GM12891 (cell line): ENCODE measurements around the gene RNF166.

Experiments
- POLR2AphosphoS5 ChIP-seq: IDR thresholded peaks from 2 replicates; pipeline ENCODE4 v1.6.1; 2011; ENCODE audit warnings: low read depth, low read length, control low read depth
- POU2F2 ChIP-seq: IDR thresholded peaks from 2 replicates; pipeline ENCODE4 v1.6.1; 2011; ENCODE audit warnings: low read depth, mild to moderate bottlenecking, control low read depth, low read length, moderate library complexity

DNA sequence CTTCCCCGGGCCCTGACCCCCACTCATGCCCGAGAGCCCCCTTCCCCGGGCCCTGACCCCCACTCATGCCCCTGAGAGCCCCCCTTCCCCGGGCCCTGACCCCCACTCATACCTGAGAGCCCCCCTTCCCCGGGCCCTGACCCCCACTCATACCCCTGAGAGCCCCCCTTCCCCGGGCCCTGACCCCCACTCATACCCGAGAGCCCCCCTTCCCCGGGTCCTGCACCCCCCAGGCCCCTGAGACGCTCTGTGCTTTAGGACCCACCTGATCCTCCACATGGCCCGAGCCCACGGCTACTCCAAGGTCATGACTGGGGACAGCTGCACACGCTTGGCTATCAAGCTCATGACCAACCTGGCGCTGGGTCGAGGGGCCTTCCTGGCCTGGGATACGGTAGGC lies 6.8 kb upstream of the RNF166 start:
- TF ChIP-seq POLR2AphosphoS5 (no peak), POU2F2 (no peak)
